ENCODE data around the gene SLC2A10.

Gene SLC2A10

GRCh38 chr20:46683939-46684750 lies 25.3 kb upstream of the SLC2A10 start:
- no peak for TF ChIP-seq CTCF (conservative IDR thresholded peaks at IDR 0.05)
- peak overlapping the region; percentile 79 for H3K27ac ChIP-seq

GRCh38 chr20:46688151-46689081 lies 21.0 kb upstream of the SLC2A10 start:
- no peak for TF ChIP-seq CTCF (conservative IDR thresholded peaks at IDR 0.05)

GRCh38 chr20:46689082-46689753 lies 20.2 kb upstream of the SLC2A10 start, which contains the start of gene TP53RK:
Gene TP53RK, minus strand, starts transcription at chr20:46689444. Its CDS starts 30 bp downstream, at chr20:46689414.
- H3K27ac ChIP-seq: peak within 1 kb of the TSS; percentile 97
- TF ChIP-seq CTCF (conservative IDR thresholded peaks at IDR 0.05): peak; percentile 5; the same call in 1 of the 2 replicates

More at GRCh38 chr20:46688151-46689081, 21.0 kb upstream of the SLC2A10 start:
- peak overlapping the region; percentile 97 for H3K27ac ChIP-seq

- no peak for TF ChIP-seq CTCF (conservative IDR thresholded peaks at IDR 0.05)
- peak overlapping the region; percentile 97 for H3K27ac ChIP-seq
Observed at GRCh38 chr20:46689754-46690085, 19.7 kb upstream of the SLC2A10 start.

- no peak for TF ChIP-seq CTCF (conservative IDR thresholded peaks at IDR 0.05)
- peak overlapping the region; percentile 97 for H3K27ac ChIP-seq
Observed at GRCh38 chr20:46690219-46691106, 19.0 kb upstream of the SLC2A10 start.

- no peak for TF ChIP-seq CTCF (conservative IDR thresholded peaks at IDR 0.05)
- H3K27ac ChIP-seq: no peak overlapping the region
Observed at GRCh38 chr20:46691196-46691595, 18.3 kb upstream of the SLC2A10 start.

Measured in VCaP (cell line).